SK-N-MC (cell line): Measurements from ENCODE around the gene MACF1.
"Not testable (repeated sequence)": the region's sequence is repeated elsewhere in the genome, so short reads cannot be mapped to it uniquely, and the experiment has no call there.

Source experiments
- EZH2 ChIP-seq: fragments of 200-600 bp; sonication (generic); IDR thresholded peaks from one replicate; pipeline ENCODE4 v1.6.1; 2017; ENCODE audit warnings: antibody characterized with exemption
- FOXP2 ChIP-seq: optimal IDR thresholded peaks from 2 replicates; pipeline ENCODE3; 2011; ENCODE audit warnings: mild to moderate bottlenecking, moderate library complexity; ENCODE audit not compliant: insufficient read depth; ENCODE audit errors: extremely low read length, control extremely low read depth
- POLR2AphosphoS5 ChIP-seq: IDR thresholded peaks from 2 replicates; pipeline ENCODE4 v1.6.1; 2012; ENCODE audit warnings: mild to moderate bottlenecking, low read depth, low read length, borderline replicate concordance

DNA sequence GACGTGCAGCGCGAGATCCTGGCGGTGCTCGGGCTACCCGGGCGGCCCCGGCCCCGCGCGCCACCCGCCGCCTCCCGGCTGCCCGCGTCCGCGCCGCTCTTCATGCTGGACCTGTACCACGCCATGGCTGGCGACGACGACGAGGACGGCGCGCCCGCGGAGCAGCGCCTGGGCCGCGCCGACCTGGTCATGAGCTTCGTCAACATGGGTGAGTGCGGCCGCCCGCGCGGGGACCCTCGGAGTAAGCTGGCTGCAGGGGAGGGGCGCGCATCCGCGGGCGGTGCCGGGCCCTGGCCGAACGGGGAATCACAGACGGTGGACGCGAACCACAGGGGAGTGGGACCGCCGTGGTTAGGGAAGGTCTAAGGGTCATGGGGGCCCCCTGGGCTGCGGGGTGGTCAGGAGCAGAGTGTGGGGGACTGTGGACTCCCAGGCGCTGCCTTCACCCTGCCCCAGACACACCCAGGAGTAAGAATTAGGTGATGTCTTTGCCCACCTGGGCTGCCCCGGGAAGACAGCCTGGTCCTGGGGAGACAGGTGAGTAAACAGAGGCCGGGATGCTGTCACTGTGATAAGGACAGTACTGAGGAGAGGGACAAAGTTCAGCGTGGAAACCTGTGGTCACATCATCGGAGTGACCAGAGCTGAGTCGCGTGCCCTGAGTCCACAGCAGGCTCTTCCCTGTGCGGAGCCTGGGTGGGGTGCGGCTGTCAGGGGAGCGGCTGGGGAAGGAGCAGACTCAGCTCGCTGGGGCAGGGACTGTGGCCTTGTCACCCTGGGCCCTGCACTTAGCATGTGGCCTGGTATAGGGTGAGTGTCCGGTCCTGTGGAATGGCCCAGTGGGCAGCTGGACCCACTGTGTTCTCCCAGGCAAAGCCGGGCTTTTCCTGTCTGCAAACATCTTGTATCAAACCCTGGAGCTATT lies 287.9 kb downstream of the MACF1 start:
- TF ChIP-seq EZH2, POLR2AphosphoS5, FOXP2: not testable (repeated sequence)
